Heart left ventricle (tissue), 16 donors: ENCODE measurements around the gene EFNA2. TPM values are rescaled to one million over a fixed set of nuclear protein-coding genes. Genes with fewer than 3 reads are reported as not detected.

Experiments
- ATAC-seq, 4 donors: fragments of 200-7000 bp; cut with Tn5 transposase; one replicate each; pipeline ENCODE4 v1.9.1; 2020 to 2022; ENCODE audit warnings: moderate library complexity in 4 of 4, mild to moderate bottlenecking in 3 of 4, moderate number of reproducible peaks in 1 of 4
- DNase-seq, 5 donors: peaks; one replicate each; pipeline ENCODE4 v3.0.0-alpha.2; 2020
- H3K27ac ChIP-seq, 12 donors: fragments of 200-600 bp; sonication (generic) in 4 of 12; one replicate each; pipeline versions ENCODE4 v1.5.0 to v1.8.0; 2016 to 2022; ENCODE audit warnings: mild to moderate bottlenecking in 2 of 12
- H3K27me3 ChIP-seq, 9 donors: fragments of 200-600 bp; sonication (generic) in 2 of 9; one replicate each; pipeline versions ENCODE4 v1.5.1 to v1.8.0; 2016 to 2022; ENCODE audit warnings: mild to moderate bottlenecking in 3 of 9
- H3K36me3 ChIP-seq, 9 donors: fragments of 200-600 bp; sonication (generic) in 2 of 9; one replicate each; pipeline versions ENCODE4 v1.5.0 to v1.8.0; 2018 to 2022; ENCODE audit warnings: mild to moderate bottlenecking in 2 of 9
- H3K4me1 ChIP-seq, 12 donors: fragments of 200-600 bp; sonication (generic) in 4 of 12; one replicate each; pipeline versions ENCODE4 v1.5.0 to v1.8.0; 2016 to 2022; ENCODE audit warnings: mild to moderate bottlenecking in 3 of 12
- H3K4me3 ChIP-seq, 12 donors: fragments of 200-600 bp; sonication (generic) in 4 of 12; one replicate each; pipeline versions ENCODE4 v1.5.0 to v1.8.0; 2017 to 2022; ENCODE audit warnings: mild to moderate bottlenecking in 9 of 12, moderate library complexity in 4 of 12
- H3K9me3 ChIP-seq, 12 donors: fragments of 200-600 bp; sonication (generic) in 4 of 12; one replicate each; pipeline versions ENCODE4 v1.5.0 to v1.8.0; 2016 to 2022; ENCODE audit warnings: mild to moderate bottlenecking in 1 of 12
- CTCF ChIP-seq, 12 donors: fragments of 200-600 bp; sonication (generic) in 4 of 12; IDR thresholded peaks; one replicate each; pipeline versions ENCODE4 v1.5.0 to v1.8.0; 2018 to 2022; ENCODE audit warnings: antibody characterized with exemption in 12 of 12, mild to moderate bottlenecking in 5 of 12
- POLR2A ChIP-seq, 2 donors: fragments of 450-650 bp; IDR thresholded peaks; one replicate each; pipeline ENCODE4 v1.6.1; 2017; ENCODE audit warnings: antibody characterized with exemption in 2 of 2, mild to moderate bottlenecking in 2 of 2, moderate library complexity in 2 of 2
- WGBS, 4 donors: extraction: QIAGEN DNeasy Blood & Tissue Kit in 2 of 4; methylation state at CpG; one replicate each; pipeline versions ENCODE4 v1.1.5 to v1.1.7; 2013 to 2018; 5-methylcytosine and 5-hydroxymethylcytosine counted together
- intact Hi-C, 10 donors: fragments of 100-400 bp; cut with DNase I; formaldehyde crosslinking; loops; one replicate each; pipeline versions ENCODE4 v1.11.1 to v1.14.2; 2022
- polyA plus RNA-seq, 2 donors: library from polyadenylated mRNA; stranded (reverse); fragments of 200-250 nt; gene quantifications; one replicate each; pipeline ENCODE4 v1.2.3, GENCODE V29; 2013
- total RNA-seq, 9 donors: library from RNA; depleted of rRNA in 2 of 9; stranded (reverse); fragments of >200 nt in 2 of 9; fragmentation: NEBNext Ultra II Directional in 3 of 9; extraction: Animal tissue kit (Norgen Biotek cat#: 25700) in 3 of 9; gene quantifications; one replicate each; pipeline versions ENCODE4 v1.1.0 to v1.2.4, GENCODE V29; 2016 to 2023
- donor health status: ischemic (EF 13 %, LVEDD 7.1; RV severe dilation, severe dysfunction).
- donor health status: healthy with polysubstance abuse.
- donor health status: DM: no; HTN: yes; CAD: no.
- donor health status: DM: no; HTN: no; CAD: no.
- donor health status: ischemic (EF 25% LVEDD 6.9; RV normal size, moderate dysfunction).
- donor health status: ischemic (EF 25% LVEDD 5.7; RV mildly dilated, moderate dysfunction).
- donor health status: healthy.
- donor health status: DM: yes; HTN: yes; CAD: no.
- donor health status: ischemic (EF 35%, LVEDD 5.7; RV mildly dilated, moderate dysfunction).
- donor health status: nonischemic (EF 11% LVEDD 7.7; RV severe dilation, severe dysfunction).
- donor health status: DM: yes; HTN: yes; CAD: no.
- donor health status: PGD.
- donor health status: ischemic (EF 29% LVEDD 5.4; RV normal size, mild dysfunction).
- donor health status: nonischemic (EF 23%, LVEDD 6.1; RV moderate dilation, normal function).

EFNA2 gene
- total and polyA plus RNA-seq, 11 donors, result not detected

- peaks cover 10 to 75% (median 57%) of the 10 kb centered on the region in 12 donors for H3K4me1 ChIP-seq
- peak within 1 kb of the TSS; percentile 96 to 100 (median 100) for H3K27ac ChIP-seq
- H3K4me3 ChIP-seq, result peak within 1 kb of the TSS; percentile 43 to 97 (median 84)
- no peaks in the 10 kb centered on the region for H3K9me3 ChIP-seq
- H3K36me3 ChIP-seq, result peaks cover 0 to 22% (median 14%) of the 10 kb centered on the region in 9 donors
- 1 to 2% (median 2%) methylated on average over 24 to 60 of the region's 60 CpGs for WGBS, 4 donors
- intact Hi-C loops, result loop anchor here in 1 of 10 donors (1.0 to 10.0 kb wide), 2 partner anchors 21 to 323 kb away; partner anchors contain the start of genes ARID3A and CIRBP
- DNase-seq (peak; percentile 89 to 93 (median 91)), ATAC-seq (peak; percentile 8 to 36 (median 23))
- TF ChIP-seq CTCF (IDR thresholded peaks at IDR 0.05), result peak in 7 of 12 donors; percentile 17 to 59 (median 48)
- peak; percentile 65 to 96 for TF ChIP-seq POLR2A (IDR thresholded peaks at IDR 0.05)
- no peaks in the 10 kb centered on the region for H3K27me3 ChIP-seq
Measured at GRCh38 chr19:1248139-1248785, 37.4 kb upstream of the EFNA2 start, which contains the start of gene MIDN. MIDN (plus strand) TSS chr19:1248583; CDS start chr19:1250297, 1,714 bp downstream.

- ATAC-seq (peak in 2 of 4 donors; percentile 7 to 8), DNase-seq (peak; percentile 88 to 93 (median 89))
- Histone ChIP-seq H3K27ac (peak overlapping the region; percentile 96 to 100 (median 100)), H3K4me3 (peak overlapping the region; percentile 43 to 97 (median 84)), H3K27me3 (no peaks in the 10 kb centered on the region), H3K9me3 (no peaks in the 10 kb centered on the region), H3K36me3 (peaks cover under 1 to 26% (median 16%) of the 10 kb centered on the region in 9 donors), H3K4me1 (peaks cover 15 to 75% (median 57%) of the 10 kb centered on the region in 12 donors)
- 0 to 3% (median 1%) methylated on average over 14 to 74 of the region's 74 CpGs for WGBS, 4 donors
- TF ChIP-seq CTCF (IDR thresholded peaks at IDR 0.05) (peak; percentile 56 to 95 (median 85)), POLR2A (IDR thresholded peaks at IDR 0.05) (no peak)
- intact Hi-C loops, result loop anchor here in 3 of 10 donors (1.0 to 10.0 kb wide), 3 partner anchors 17 to 324 kb away; partner anchors contain the start of genes ARID3A (in 1 of the 3) and CIRBP (in 1 of the 3)
Measured at GRCh38 chr19:1248786-1249297, 36.8 kb upstream of the EFNA2 start.

- ATAC-seq, result peak in 2 of 4 donors; percentile 5 to 6
- WGBS, 4 donors, result 1% methylated on average over 45 to 102 of the region's 102 CpGs
- Histone ChIP-seq H3K36me3 (peaks cover 3 to 29% (median 22%) of the 10 kb centered on the region in 9 donors), H3K9me3 (no peaks in the 10 kb centered on the region), H3K27me3 (no peaks in the 10 kb centered on the region), H3K27ac (peak overlapping the region; percentile 96 to 100 (median 100)), H3K4me1 (peaks cover 21 to 75% (median 57%) of the 10 kb centered on the region in 12 donors), H3K4me3 (peak overlapping the region; percentile 68 to 97 (median 85))
- TF ChIP-seq POLR2A (IDR thresholded peaks at IDR 0.05) (peak; percentile 85 to 95), CTCF (IDR thresholded peaks at IDR 0.05) (no peak)
- DNase-seq, result peak; percentile 92 to 96 (median 94)
- intact Hi-C loops, result loop anchor here in 3 of 10 donors (1.0 to 10.0 kb wide), 2 partner anchors 17 to 325 kb away; partner anchors contain the start of gene ARID3A (in 1 of the 3)
Measured at GRCh38 chr19:1249298-1249989, 36.2 kb upstream of the EFNA2 start.
